GM19193 (cell line): ENCODE results near the gene GPRC5B.

Source experiments
- POLR2A ChIP-seq: IDR thresholded peaks from 4 replicates; pipeline ENCODE4 v1.6.1; 2011; ENCODE audit not compliant: insufficient read depth, insufficient read length; ENCODE audit errors: extremely low read depth

The GPRC5B gene

GRCh38 chr16:19884611-19885450 is at the start of gene GPRC5B:
TSS of gene GPRC5B (minus strand) at chr16:19884848. CDS start at chr16:19872845, 12,003 bp downstream.
- TF ChIP-seq POLR2A, result no peak

GRCh38 chr16:19933740-19934139 is 49.1 kb upstream of the GPRC5B start:
- no peak for TF ChIP-seq POLR2A

- no peak for TF ChIP-seq POLR2A
Observed at GRCh38 chr16:19929062-19929511, 44.4 kb upstream of the GPRC5B start.

- TF ChIP-seq POLR2A, result no peak
Observed at GRCh38 chr16:19928432-19928831, 43.8 kb upstream of the GPRC5B start.

- TF ChIP-seq POLR2A, result no peak
Observed at GRCh38 chr16:19926449-19927390, 42.1 kb upstream of the GPRC5B start.

GRCh38 chr16:19923396-19923795 is 38.7 kb upstream of the GPRC5B start:
- TF ChIP-seq POLR2A, result no peak

GRCh38 chr16:19919142-19919541 is 34.5 kb upstream of the GPRC5B start:
- no peak for TF ChIP-seq POLR2A

- no peak for TF ChIP-seq POLR2A
Observed at GRCh38 chr16:19916064-19916463, 31.4 kb upstream of the GPRC5B start.

GRCh38 chr16:19914877-19915276 is 30.2 kb upstream of the GPRC5B start:
- TF ChIP-seq POLR2A, result no peak

GRCh38 chr16:19913340-19913645 is 28.6 kb upstream of the GPRC5B start:
- no peak for TF ChIP-seq POLR2A

- TF ChIP-seq POLR2A, result no peak
Observed at GRCh38 chr16:19912455-19913339, 28.0 kb upstream of the GPRC5B start.

GRCh38 chr16:19911747-19912454 is 27.3 kb upstream of the GPRC5B start:
- TF ChIP-seq POLR2A, result no peak

- no peak for TF ChIP-seq POLR2A
Observed at GRCh38 chr16:19911204-19911603, 26.6 kb upstream of the GPRC5B start.

GRCh38 chr16:19909750-19910322 is 25.2 kb upstream of the GPRC5B start:
- no peak for TF ChIP-seq POLR2A
